Activated T-cell treated with anti-CD3 and anti-CD28 coated beads for 4 hours (primary cell): ENCODE results near the gene ELP6.

Experiments
- DNase-seq: peaks from one replicate; pipeline ENCODE4 v3.0.0-alpha.2; 2020

The ELP6 gene

GRCh38 chr3:47513125-47513929, at the start of gene ELP6:
TSS of gene ELP6 (minus strand) at chr3:47513712. CDS start at chr3:47513590, 122 bp downstream.
- DNase-seq: peak; percentile 93

- no peak for DNase-seq
Observed at GRCh38 chr3:47556351-47556750, 42.8 kb upstream of the ELP6 start.

- DNase-seq: no peak
Observed at GRCh38 chr3:47554335-47554734, 40.8 kb upstream of the ELP6 start.

GRCh38 chr3:47553407-47553806, 39.9 kb upstream of the ELP6 start:
- no peak for DNase-seq

- no peak for DNase-seq
Observed at GRCh38 chr3:47542471-47543173, 29.1 kb upstream of the ELP6 start.

GRCh38 chr3:47541583-47542108, 28.1 kb upstream of the ELP6 start:
- no peak for DNase-seq

GRCh38 chr3:47540281-47540680, 26.8 kb upstream of the ELP6 start:
- DNase-seq: no peak

GRCh38 chr3:47536967-47537366, 23.5 kb upstream of the ELP6 start:
- no peak for DNase-seq

- DNase-seq: no peak
Observed at GRCh38 chr3:47536221-47536891, 22.8 kb upstream of the ELP6 start.

GRCh38 chr3:47533996-47534454, 20.5 kb upstream of the ELP6 start:
- DNase-seq: no peak

- DNase-seq: no peak
Observed at GRCh38 chr3:47533481-47533880, 20.0 kb upstream of the ELP6 start.

- DNase-seq: no peak
Observed at GRCh38 chr3:47527952-47528725, 14.6 kb upstream of the ELP6 start.

GRCh38 chr3:47525617-47526016, 12.1 kb upstream of the ELP6 start:
- no peak for DNase-seq

- no peak for DNase-seq
Observed at GRCh38 chr3:47523310-47524073, 10.0 kb upstream of the ELP6 start.

- DNase-seq: peak; percentile 53
Observed at GRCh38 chr3:47522082-47522987, 8.8 kb upstream of the ELP6 start.

- DNase-seq: no peak
Observed at GRCh38 chr3:47520756-47521155, 7.2 kb upstream of the ELP6 start.

- DNase-seq: no peak
Observed at GRCh38 chr3:47517937-47518336, 4.4 kb upstream of the ELP6 start.

- DNase-seq: no peak
Observed at GRCh38 chr3:47515864-47516319, 2.4 kb upstream of the ELP6 start.

- DNase-seq: no peak
Observed at GRCh38 chr3:47515100-47515499, 1.6 kb upstream of the ELP6 start.

- peak; percentile 7 for DNase-seq
Observed at GRCh38 chr3:47512416-47513124, 942 bp downstream of the ELP6 start.
